ENCODE data around the gene GSTP1. TPM values are rescaled to one million over a fixed set of nuclear protein-coding genes. Genes with fewer than 3 reads are reported as not detected.

The GSTP1 gene
- total and polyA plus RNA-seq, 9 of the 15 experiments (the other 6 are each of a cell fraction or from before 2014, with no cell fraction given) = 592 to 2,150 (median 1,204) TPM

- TF ChIP-seq RREB1 (CRISPR knock-in tag; IDR thresholded peaks at IDR 0.05) = no peak
- no peak for TF ChIP-seq PCBP2 (IDR thresholded peaks at IDR 0.05; ENCODE audit: low read depth, low read length, poor library complexity, severe bottlenecking)
- TF ChIP-seq ZNF785 (CRISPR knock-in tag; IDR thresholded peaks at IDR 0.05) = no peak
- 0 out of 2 replicates have a peak, but pooled peaks have one; percentile 21 for TF ChIP-seq KLF16 (IDR thresholded peaks at IDR 0.05)
- TF ChIP-seq GABPB2 (CRISPR knock-in tag; conservative IDR thresholded peaks at IDR 0.05) = no peak
- TF ChIP-seq ZC3H11A (IDR thresholded peaks at IDR 0.05; ENCODE audit: low read depth, low read length) = no peak
- no peak for TF ChIP-seq SLC30A9 (CRISPR knock-in tag; IDR thresholded peaks at IDR 0.05)
- 0 out of 2 replicates have a peak, but pooled peaks have one; percentile 49 for TF ChIP-seq ZBTB9 (CRISPR knock-in tag; IDR thresholded peaks at IDR 0.05)
- no peak for TF ChIP-seq PATZ1 (CRISPR knock-in tag; IDR thresholded peaks at IDR 0.05; ENCODE audit: borderline replicate concordance)
- no peak for TF ChIP-seq CEBPZ (IDR thresholded peaks at IDR 0.05; ENCODE audit: borderline replicate concordance, low read depth, low read length)
- TF ChIP-seq MXD1 (CRISPR knock-in tag; IDR thresholded peaks at IDR 0.05; ENCODE audit: borderline replicate concordance, poor library complexity, severe bottlenecking) = no peak
These were observed at the start of gene GSTP1 (continued) for GRCh38 chr11:67583247-67584204.
